ENCODE measurements around the gene GRSF1. TPM values are rescaled to one million over a fixed set of nuclear protein-coding genes. Genes with fewer than 3 reads are reported as not detected.

GRSF1 gene
- total RNA-seq: 10 to 100 TPM; 56.6 to 58.3 TPM

- peak; percentile 92 for DNase-seq (ENCODE audit: low spot score)
- Histone ChIP-seq H3K27me3 (replicated peaks; ENCODE audit: insufficient read depth) (no peaks in the 10 kb centered on the region), H3K4me1 (replicated peaks) (no peaks in the 10 kb centered on the region), H3K4me3 (peak within 1 kb of the TSS; percentile 89 to 90), H3K9me3 (no peaks in the 10 kb centered on the region), H3K27ac (peak within 1 kb of the TSS; percentile 86 to 89), H3K36me3 (no peaks in the 10 kb centered on the region)
- TF ChIP-seq CTCF (IDR thresholded peaks at IDR 0.05) (peak in 2 of 4 experiments; percentile 3 to 29), POLR2AphosphoS5 (IDR thresholded peaks at IDR 0.05) (peak; percentile 60), POLR2A (IDR thresholded peaks at IDR 0.05) (peak; percentile 73)
- under 1% methylated on average over 43 of the region's 51 CpGs for WGBS
- intact Hi-C loops (cut with DNase I): loop anchor here (2.0 to 10.0 kb wide), 3 partner anchors 55 to 155 kb away; partner anchors contain the start of genes DCK and UTP3
Measured at GRCh38 chr4:70839589-70840093, at the start of gene GRSF1. Gene GRSF1 (minus strand): TSS chr4:70839890. CDS start chr4:70839827, 63 bp downstream.

- 49% methylated on average over 6 of the region's 6 CpGs for WGBS
- Histone ChIP-seq H3K4me1 (replicated peaks) (no peaks in the 10 kb centered on the region), H3K27ac (no peak overlapping the region), H3K9me3 (no peaks in the 10 kb centered on the region), H3K4me3 (no peak overlapping the region), H3K36me3 (no peaks in the 10 kb centered on the region), H3K27me3 (replicated peaks; ENCODE audit: insufficient read depth) (no peaks in the 10 kb centered on the region)
- no peak for TF ChIP-seq POLR2AphosphoS5 (IDR thresholded peaks at IDR 0.05)
- no peak for TF ChIP-seq CTCF (IDR thresholded peaks at IDR 0.05)
- TF ChIP-seq POLR2A (IDR thresholded peaks at IDR 0.05): no peak
- DNase-seq (ENCODE audit: low spot score): no peak
- intact Hi-C loops (cut with DNase I): no loop called here
Measured at GRCh38 chr4:70885174-70885573, 45.5 kb upstream of the GRSF1 start.

- no peak overlapping the region for H3K4me3 ChIP-seq
- H3K9me3 ChIP-seq: no peaks in the 10 kb centered on the region
- intact Hi-C loops (cut with DNase I): no loop called here
- H3K36me3 ChIP-seq: no peaks in the 10 kb centered on the region
- no peaks in the 10 kb centered on the region for H3K4me1 ChIP-seq (replicated peaks)
- no peak for DNase-seq (ENCODE audit: low spot score)
- WGBS: 55% methylated on average over 3 of the region's 3 CpGs
- TF ChIP-seq CTCF (IDR thresholded peaks at IDR 0.05) (no peak), POLR2AphosphoS5 (IDR thresholded peaks at IDR 0.05) (no peak), POLR2A (IDR thresholded peaks at IDR 0.05) (no peak)
- no peak overlapping the region for H3K27ac ChIP-seq
- H3K27me3 ChIP-seq (replicated peaks; ENCODE audit: insufficient read depth): no peaks in the 10 kb centered on the region
Measured at GRCh38 chr4:70880739-70881138, 41.0 kb upstream of the GRSF1 start.

GRCh38 chr4:70877556-70877955 lies 37.9 kb upstream of the GRSF1 start:
- TF ChIP-seq POLR2A (IDR thresholded peaks at IDR 0.05) (no peak), CTCF (IDR thresholded peaks at IDR 0.05) (no peak), POLR2AphosphoS5 (IDR thresholded peaks at IDR 0.05) (no peak)
- intact Hi-C loops (cut with DNase I): no loop called here

More at GRCh38 chr4:70877556-70877955, 37.9 kb upstream of the GRSF1 start:
- no peak for DNase-seq (ENCODE audit: low spot score)
- Histone ChIP-seq H3K4me3 (no peak overlapping the region), H3K9me3 (no peaks in the 10 kb centered on the region), H3K36me3 (no peaks in the 10 kb centered on the region), H3K27ac (no peak overlapping the region), H3K4me1 (replicated peaks) (no peaks in the 10 kb centered on the region), H3K27me3 (replicated peaks; ENCODE audit: insufficient read depth) (no peaks in the 10 kb centered on the region)
- whole genome bisulfite sequencing: 89% methylated on average over 3 of the region's 3 CpGs

Data from prostate gland (tissue), 2 donors.